ENCODE results near the gene GAPDH.
"Not testable (repeated sequence)": the region's sequence is repeated elsewhere in the genome, so short reads cannot be mapped to it uniquely, and the experiment has no call there.

GAPDH gene

GRCh38 chr12:6533923-6534694, at the start of gene GAPDH:
Gene GAPDH, plus strand, starts transcription at chr12:6534517. Its CDS starts 316 bp downstream, at chr12:6534833.
- peak; percentile 66 for DNase-seq (ENCODE audit: low read depth, low spot score)

DNA sequence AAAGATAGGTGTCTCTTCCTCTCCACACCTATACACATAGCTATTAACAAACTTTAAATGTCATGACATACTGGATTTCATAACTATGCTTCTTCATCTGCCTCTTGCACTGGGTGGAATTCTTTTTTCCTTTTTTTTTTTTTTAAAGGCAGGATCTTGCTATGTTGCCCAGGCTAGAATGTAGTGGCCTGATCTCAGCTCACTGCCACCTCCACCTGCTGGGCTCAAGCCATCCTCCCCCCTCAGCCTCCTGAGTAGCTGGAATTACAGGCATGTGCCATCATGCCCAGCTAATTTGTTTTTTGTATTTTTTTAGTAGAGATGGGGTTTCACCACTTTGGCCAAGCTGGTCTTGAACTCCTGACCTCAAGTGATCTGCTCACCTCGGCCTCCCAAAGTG, 46.1 kb upstream of the GAPDH start:
- no peak for DNase-seq (ENCODE audit: low read depth, low spot score)

- no peak for DNase-seq (ENCODE audit: low read depth, low spot score)
Measured at GRCh38 chr12:6489449-6489848, 44.9 kb upstream of the GAPDH start.

GRCh38 chr12:6490673-6491072, 43.6 kb upstream of the GAPDH start:
- not testable (repeated sequence) for DNase-seq (ENCODE audit: low read depth, low spot score)

GRCh38 chr12:6492838-6493496, 41.4 kb upstream of the GAPDH start, which contains the start of gene MRPL51:
Gene MRPL51, minus strand, starts transcription at chr12:6493262. Its CDS starts 126 bp downstream, at chr12:6493136.
- DNase-seq (ENCODE audit: low read depth, low spot score): peak; percentile 96

- DNase-seq (ENCODE audit: low read depth, low spot score): peak; percentile 94
Measured at GRCh38 chr12:6493497-6494257, 40.6 kb upstream of the GAPDH start, which contains the start of gene NCAPD2. Gene NCAPD2, plus strand, starts transcription at chr12:6494102. Its CDS starts 997 bp downstream, at chr12:6495099.

- DNase-seq (ENCODE audit: low read depth, low spot score): no peak
Measured at GRCh38 chr12:6494258-6494743, 40.0 kb upstream of the GAPDH start.

DNA sequence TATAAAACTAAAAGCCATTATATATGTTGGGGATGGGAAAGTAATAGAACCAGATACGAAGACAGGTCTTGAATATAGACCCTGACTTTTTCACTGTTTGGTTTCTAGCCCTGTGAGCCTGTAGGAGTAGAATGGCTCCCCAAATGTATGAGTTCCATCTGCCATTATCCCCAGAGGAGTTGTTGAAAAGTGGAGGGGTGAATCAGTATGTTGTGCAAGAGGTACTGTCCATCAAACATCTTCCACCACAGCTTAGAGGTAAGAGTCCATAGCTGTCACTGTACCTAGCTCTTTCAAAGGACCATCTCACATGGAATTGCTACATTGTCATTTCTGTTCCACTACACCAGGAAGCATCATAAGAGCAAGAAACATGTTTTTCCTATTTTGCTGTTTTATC, 39.3 kb upstream of the GAPDH start:
- DNase-seq (ENCODE audit: low read depth, low spot score): no peak

DNA sequence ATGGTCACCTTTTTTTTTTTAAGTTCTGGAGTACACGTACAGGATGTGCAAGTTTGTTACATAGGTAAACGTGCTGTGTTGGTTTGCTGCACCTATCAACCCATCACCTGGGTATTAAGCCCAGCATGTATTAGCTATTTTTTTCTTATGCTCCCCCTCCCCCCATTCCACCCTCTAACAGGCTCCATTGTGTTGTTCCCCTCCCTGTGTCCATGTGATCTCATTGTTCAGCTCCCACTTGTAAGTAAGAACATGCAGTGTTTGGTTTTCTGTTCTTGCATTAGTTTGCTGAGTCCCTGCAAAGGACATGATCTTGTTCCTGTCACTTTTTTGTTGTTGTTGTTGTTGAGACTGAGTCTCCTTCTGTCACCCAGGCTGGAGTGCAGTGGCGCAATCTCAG, 37.0 kb upstream of the GAPDH start:
- DNase-seq (ENCODE audit: low read depth, low spot score): not testable (repeated sequence)

DNA sequence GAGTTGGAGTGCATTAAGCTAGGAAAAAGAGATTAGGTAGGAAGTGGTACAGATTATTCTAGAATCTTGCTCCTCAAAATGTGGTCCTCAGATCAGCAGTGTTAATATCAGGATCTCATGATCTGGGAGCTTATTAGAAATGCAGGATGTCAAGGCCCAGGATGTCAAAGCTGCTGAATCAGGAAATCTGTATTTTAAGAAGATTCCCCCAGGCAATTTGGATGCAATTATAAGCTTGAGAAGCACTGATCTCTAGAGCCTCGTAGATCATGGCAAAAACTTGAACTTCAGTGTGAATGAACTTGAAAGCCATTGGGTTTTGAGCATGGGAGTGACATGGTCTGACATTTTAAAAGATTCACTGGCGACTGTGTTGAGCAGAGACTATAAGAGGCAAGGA, 33.9 kb upstream of the GAPDH start:
- no peak for DNase-seq (ENCODE audit: low read depth, low spot score)

DNA sequence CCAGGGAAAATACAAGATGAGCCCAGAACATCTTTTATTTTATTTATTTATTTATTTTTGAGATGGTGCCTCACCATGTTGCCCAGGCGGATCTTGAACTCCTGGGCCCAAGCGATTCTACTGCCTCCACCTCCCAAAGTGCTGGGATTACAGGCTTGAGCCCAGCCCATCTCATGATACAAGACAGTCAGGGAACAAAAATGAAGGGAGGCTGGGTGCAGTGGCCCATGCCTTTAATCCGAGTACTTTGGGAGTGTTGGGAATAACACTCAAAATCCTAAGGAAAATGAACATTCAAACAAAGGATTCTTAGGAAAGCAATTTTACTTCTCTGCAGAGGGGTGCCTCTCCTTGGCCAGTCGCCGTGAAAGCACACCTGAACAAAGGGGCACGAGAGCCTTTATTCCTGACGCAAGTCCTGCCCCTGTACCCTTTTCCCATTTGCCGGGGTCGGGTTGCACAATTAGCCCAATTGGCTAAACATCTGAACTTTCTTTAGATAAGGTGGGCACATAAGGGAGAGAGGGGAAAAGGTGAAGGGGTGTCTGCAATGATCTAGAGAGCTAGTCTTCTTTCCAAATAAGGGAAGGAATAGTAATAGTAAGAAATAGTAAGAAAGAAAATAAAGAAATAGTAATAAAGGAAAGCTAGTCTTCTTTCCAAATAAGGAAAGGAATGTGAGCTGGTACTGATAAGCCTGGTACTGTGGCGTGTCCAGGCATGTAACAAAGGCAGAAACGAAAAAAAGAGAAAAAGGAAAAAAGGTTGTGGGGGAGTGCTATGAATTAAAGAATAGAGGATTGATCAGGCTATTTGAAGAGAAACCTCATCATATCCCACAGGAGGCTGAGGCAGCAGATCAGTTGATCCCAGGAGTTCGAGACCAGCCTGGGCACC, 27.0 kb upstream of the GAPDH start:
- no peak for DNase-seq (ENCODE audit: low read depth, low spot score)

GRCh38 chr12:6508087-6508486, 26.2 kb upstream of the GAPDH start:
- DNase-seq (ENCODE audit: low read depth, low spot score): no peak

GRCh38 chr12:6520186-6520585, 14.1 kb upstream of the GAPDH start:
- no peak for DNase-seq (ENCODE audit: low read depth, low spot score)

DNA sequence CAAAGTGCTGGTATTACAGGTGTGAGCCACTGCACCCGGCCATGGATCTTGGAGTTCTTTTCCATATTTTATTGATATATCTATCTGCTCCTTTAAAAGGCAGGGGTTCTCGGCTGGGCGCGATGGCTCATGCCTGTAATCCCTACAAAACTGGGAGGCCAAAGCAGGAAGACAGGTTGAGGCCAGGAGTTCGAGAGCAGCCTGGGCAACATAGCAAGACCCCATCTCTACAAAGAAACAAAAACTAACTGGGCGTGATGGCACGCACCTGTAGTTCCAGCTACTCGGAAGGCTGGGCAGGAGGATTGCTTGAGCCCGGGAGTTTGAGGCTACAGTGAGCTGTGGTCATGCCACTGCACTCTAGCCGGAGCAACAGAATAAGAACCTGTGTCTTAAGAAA, 12.1 kb upstream of the GAPDH start:
- DNase-seq (ENCODE audit: low read depth, low spot score): no peak

DNA sequence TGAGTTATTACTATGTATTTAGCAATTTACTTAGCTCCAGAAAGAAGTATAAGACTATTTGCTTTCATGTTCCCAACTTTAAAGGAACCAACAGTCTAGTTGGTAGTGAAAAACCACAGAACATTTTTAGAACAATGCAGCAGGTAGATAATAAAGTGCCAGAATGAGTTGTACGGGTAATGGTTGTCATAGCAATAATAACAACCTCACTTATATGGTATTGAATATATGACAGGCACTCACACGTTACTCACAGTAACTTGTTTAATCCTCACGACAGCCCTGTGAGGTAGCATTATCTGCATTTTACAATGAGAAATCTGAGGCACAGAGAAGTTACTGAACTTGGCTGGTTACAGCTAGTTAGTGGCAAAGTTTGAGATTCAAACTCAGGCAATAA, 10.6 kb upstream of the GAPDH start:
- DNase-seq (ENCODE audit: low read depth, low spot score): no peak

DNA sequence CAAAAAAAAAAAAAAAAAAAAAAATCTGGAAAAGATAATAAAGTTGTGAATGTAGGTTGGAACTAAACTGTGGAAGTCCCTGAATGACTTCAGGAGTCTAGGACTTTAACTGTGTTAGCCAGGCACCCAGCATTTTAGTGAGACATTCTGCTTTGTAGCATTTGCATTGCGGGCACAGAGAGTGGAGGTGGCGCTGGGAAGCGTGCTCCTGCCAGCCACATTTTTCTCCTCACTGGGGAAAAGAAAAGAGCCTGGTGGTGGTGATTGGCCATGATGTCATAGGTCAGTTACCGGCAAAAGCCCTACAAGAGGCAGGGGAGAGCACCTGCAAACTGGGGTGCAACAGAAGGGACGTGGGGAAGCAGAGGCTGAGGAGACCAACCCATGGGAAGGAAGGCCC, 9.7 kb upstream of the GAPDH start:
- DNase-seq (ENCODE audit: low read depth, low spot score): no peak

DNA sequence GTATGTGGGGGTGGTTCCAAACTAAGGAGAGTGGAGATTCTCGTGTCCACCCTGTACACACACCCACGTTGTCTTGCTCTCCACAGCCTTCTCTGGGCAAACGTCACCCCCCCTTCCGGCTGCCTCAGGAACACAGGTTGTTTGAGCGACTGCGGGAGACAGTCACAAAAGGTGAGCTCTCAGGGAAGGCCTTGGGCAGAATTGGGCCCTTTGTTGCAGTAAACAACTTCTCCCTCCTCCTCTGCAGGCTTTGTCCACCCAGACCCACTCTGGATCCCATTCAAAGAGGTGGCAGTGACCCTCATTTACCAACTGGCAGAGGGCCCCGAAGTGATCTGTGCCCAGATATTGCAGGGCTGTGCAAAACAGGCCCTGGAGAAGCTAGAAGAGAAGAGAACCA, 8.1 kb upstream of the GAPDH start:
- no peak for DNase-seq (ENCODE audit: low read depth, low spot score)

- DNase-seq (ENCODE audit: low read depth, low spot score): no peak
Measured at GRCh38 chr12:6526766-6527525, 7.4 kb upstream of the GAPDH start.

DNA sequence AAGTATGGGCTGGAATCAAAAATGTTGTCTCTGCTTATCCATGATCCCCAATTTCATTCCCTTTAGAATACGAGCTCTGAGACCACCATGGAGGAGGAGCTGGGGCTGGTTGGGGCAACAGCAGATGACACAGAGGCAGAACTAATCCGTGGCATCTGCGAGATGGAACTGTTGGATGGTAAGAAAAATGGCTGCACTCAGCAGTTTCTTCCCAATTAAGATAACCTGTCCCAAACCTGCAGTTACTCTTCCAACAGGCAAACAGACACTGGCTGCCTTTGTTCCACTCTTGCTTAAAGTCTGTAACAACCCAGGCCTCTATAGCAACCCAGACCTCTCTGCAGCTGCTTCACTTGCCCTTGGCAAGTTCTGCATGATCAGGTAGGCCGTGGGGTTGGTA, 6.6 kb upstream of the GAPDH start:
- DNase-seq (ENCODE audit: low read depth, low spot score): no peak

DNA sequence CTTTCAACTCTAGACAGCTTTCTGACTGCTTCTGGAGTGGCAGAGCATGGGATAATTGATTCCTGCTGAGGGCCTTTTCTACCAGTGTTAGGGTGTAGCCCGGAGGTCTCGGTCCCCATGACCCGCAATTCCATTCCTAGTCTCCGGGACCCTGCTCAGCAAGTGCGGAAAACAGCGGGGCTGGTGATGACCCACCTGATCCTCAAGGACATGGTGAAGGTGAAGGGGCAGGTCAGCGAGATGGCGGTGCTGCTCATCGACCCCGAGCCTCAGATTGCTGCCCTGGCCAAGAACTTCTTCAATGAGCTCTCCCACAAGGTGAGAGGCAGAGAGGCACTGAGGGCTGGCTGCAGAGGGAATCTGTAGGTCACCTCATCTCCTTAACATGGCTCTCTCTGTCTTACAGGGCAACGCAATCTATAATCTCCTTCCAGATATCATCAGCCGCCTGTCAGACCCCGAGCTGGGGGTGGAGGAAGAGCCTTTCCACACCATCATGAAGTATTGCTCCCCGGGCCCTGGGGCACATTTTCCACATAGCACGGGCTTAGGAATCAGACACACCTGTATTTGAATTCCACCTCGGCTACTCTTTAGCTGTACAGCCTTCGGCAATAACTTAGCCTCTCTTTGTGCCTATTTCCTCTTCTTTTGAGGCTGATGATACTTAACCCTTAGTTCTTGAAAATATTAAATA, 5.6 kb upstream of the GAPDH start:
- no peak for DNase-seq (ENCODE audit: low read depth, low spot score)
